B cell (primary cell): ENCODE measurements around the gene PPP4R4. TPM values are rescaled to one million over a fixed set of nuclear protein-coding genes. Genes with fewer than 3 reads are reported as not detected.

ENCODE experiments used
- ATAC-seq: fragments of 200-7000 bp; cut with Tn5 transposase; one replicate; pipeline ENCODE4 v1.10.0; 2021; ENCODE audit warnings: low read depth, mild to moderate bottlenecking, moderate number of reproducible peaks, moderate library complexity
- CTCF ChIA-PET: fragments of 350-600 bp; sonication (Branson Sonifier 250); formaldehyde crosslinking; loops from one replicate; lab custom pipeline; 2021; ENCODE audit warnings: antibody characterized with exemption, inconsistent platforms; lab: Charles Lee
- POLR2A ChIA-PET: fragments of 350-600 bp; sonication (Branson Sonifier 250); formaldehyde crosslinking; loops from one replicate; lab custom pipeline; 2021; ENCODE audit warnings: antibody characterized with exemption; lab: Charles Lee
- DNase-seq: peaks from one replicate; pipeline ENCODE4 v3.0.0; 2013
- H2AFZ ChIP-seq: 2 replicates; pipeline ENCODE4 v1.6.1; 2012; ENCODE audit warnings: mild to moderate bottlenecking, low read depth, low read length; ENCODE audit not compliant: insufficient read depth, poor library complexity, severe bottlenecking
- H3K27ac ChIP-seq, 2 donors: 1 replicate in 1 of 2; 2 replicates in 1 of 2; pipeline ENCODE4 v1.5.1; 2012 to 2013; ENCODE audit warnings: low read length in 2 of 2, mild to moderate bottlenecking in 2 of 2, moderate library complexity in 1 of 2
- H3K27me3 ChIP-seq, 4 experiments: fragments of 200-600 bp in 1 of 4; sonication (generic) in 1 of 4; replicated peaks in 1 of 4; 1 replicate in 2 of 4; 2 replicates in 2 of 4; pipeline versions ENCODE4 v1.6.1 to v1.7.0; 2013 to 2016; ENCODE audit warnings: low read length in 3 of 4, mild to moderate bottlenecking in 2 of 4, mixed read lengths in 1 of 4, moderate library complexity in 1 of 4; ENCODE audit not compliant: insufficient read depth in 4 of 4, control insufficient read depth in 3 of 4; ENCODE audit errors: control extremely low read depth in 1 of 4
- H3K36me3 ChIP-seq, 2 experiments: replicated peaks in 1 of 2; 1 replicate in 1 of 2; 2 replicates in 1 of 2; pipeline versions ENCODE4 v1.6.1 to v1.7.1; 2013; ENCODE audit warnings: low read length in 1 of 2; ENCODE audit not compliant: insufficient read depth in 2 of 2, control insufficient read depth in 1 of 2; ENCODE audit errors: control extremely low read depth in 1 of 2, extremely low read depth in 1 of 2
- H3K4me1 ChIP-seq, 2 donors: fragments of 200-600 bp in 1 of 2; sonication (generic) in 1 of 2; 1 replicate in 1 of 2; 2 replicates in 1 of 2; pipeline versions ENCODE4 v1.5.1 to v1.6.1; 2013 to 2017; ENCODE audit warnings: low read length in 2 of 2; ENCODE audit not compliant: control insufficient read depth in 2 of 2, insufficient read depth in 2 of 2
- H3K4me2 ChIP-seq: replicated peaks from 2 replicates; pipeline ENCODE3; 2012; ENCODE audit warnings: mild to moderate bottlenecking, low read depth, low read length; ENCODE audit not compliant: poor library complexity, severe bottlenecking
- H3K4me3 ChIP-seq, 5 experiments: fragments of 200-600 bp in 1 of 5; sonication (generic) in 1 of 5; 1 replicate in 3 of 5; 2 replicates in 2 of 5; pipeline versions ENCODE4 v1.5.1 to v1.7.0; 2011 to 2016; ENCODE audit warnings: low read length in 4 of 5, mild to moderate bottlenecking in 4 of 5, low read depth in 2 of 5, control low read depth in 1 of 5, moderate library complexity in 1 of 5; ENCODE audit not compliant: insufficient read depth in 1 of 5; ENCODE audit errors: control extremely low read depth in 1 of 5, extremely low read depth in 1 of 5
- H3K79me2 ChIP-seq: fragments of 200-600 bp; sonication (generic); one replicate; pipeline ENCODE4 v1.6.0; 2016; ENCODE audit warnings: low read length; ENCODE audit not compliant: control insufficient read depth, insufficient read depth
- H3K9ac ChIP-seq: fragments of 200-600 bp; sonication (generic); 2 replicates; pipeline ENCODE4 v1.6.1; 2017; ENCODE audit warnings: mild to moderate bottlenecking, low read length, moderate library complexity
- H3K9me3 ChIP-seq, 3 donors: one replicate each; pipeline versions ENCODE4 v1.6.1 to v1.7.1; 2013; ENCODE audit warnings: low read length in 2 of 3; ENCODE audit not compliant: control insufficient read depth in 2 of 3, insufficient read depth in 1 of 3; ENCODE audit errors: control extremely low read depth in 1 of 3
- H4K20me1 ChIP-seq: 2 replicates; pipeline ENCODE4 v1.6.0; 2012; ENCODE audit warnings: mild to moderate bottlenecking, low read length; ENCODE audit not compliant: insufficient read depth, control insufficient read depth, poor library complexity, severe bottlenecking
- H3K27ac Mint-ChIP-seq: one replicate; pipeline ENCODE4 v1.8.0; 2021; ENCODE audit warnings: mixed read lengths
- H3K27me3 Mint-ChIP-seq: one replicate; pipeline ENCODE4 v1.8.0; 2021; ENCODE audit warnings: mixed read lengths
- H3K4me1 Mint-ChIP-seq: one replicate; pipeline ENCODE4 v1.8.0; 2021; ENCODE audit warnings: mixed read lengths
- H3K4me3 Mint-ChIP-seq: one replicate; pipeline ENCODE4 v1.8.0; 2021; ENCODE audit warnings: mixed read lengths
- H3K9me3 Mint-ChIP-seq: one replicate; pipeline ENCODE4 v1.8.0; 2022; ENCODE audit warnings: mixed read lengths; ENCODE audit not compliant: insufficient read depth
- CTCF ChIP-seq: fragments of 200-600 bp; IDR thresholded peaks from one replicate; pipeline ENCODE4 v1.8.0; 2022; ENCODE audit warnings: antibody characterized with exemption, mild to moderate bottlenecking
- EZH2 ChIP-seq: IDR thresholded peaks from 2 replicates; pipeline ENCODE4 v1.6.1; 2012; ENCODE audit warnings: borderline replicate concordance, low read depth, mild to moderate bottlenecking, moderate library complexity, low read length; ENCODE audit not compliant: insufficient read depth, poor library complexity, severe bottlenecking
- WGBS: methylation state at CpG from one replicate; pipeline ENCODE4 v1.1.5; 2013; ENCODE audit warnings: missing lambda C conversion rate; ENCODE audit not compliant: insufficient coverage; 5-methylcytosine and 5-hydroxymethylcytosine counted together
- intact Hi-C: fragments of 100-400 bp; cut with micrococcal nuclease; formaldehyde crosslinking; loops from one replicate; pipeline ENCODE4 v1.10.0; 2022
- polyA plus RNA-seq: library from polyadenylated mRNA; depleted of rRNA; stranded (reverse); fragments of >200 nt; gene quantifications from 2 replicates; pipeline ENCODE4 v1.2.3, GENCODE V29; 2012
- total RNA-seq, 2 donors: library from RNA; stranded (reverse); fragments of 120-200 nt in 1 of 2; gene quantifications; 1 replicate in 1 of 2; 2 replicates in 1 of 2; pipeline versions ENCODE4 v1.2.3 to v1.2.4, GENCODE V29; 2013 to 2022

PPP4R4 gene
- total and polyA plus RNA-seq, 2 donors (not counting 1 experiment from before 2014, with no cell fraction given): not detected

GRCh38 chr14:94180655-94181271, 6.6 kb downstream of the PPP4R4 start:
- TF ChIP-seq CTCF (peak; percentile 82), EZH2 (no peak)
- peak overlapping the region; percentile 48 for H3K4me2 ChIP-seq
- peaks cover 2 to 32% (median 17%) of the 10 kb centered on the region in 4 experiments for H3K27me3 ChIP-seq
- peaks cover 6% of the 10 kb centered on the region for H3K4me1 Mint-ChIP-seq
- H3K27ac Mint-ChIP-seq: peak overlapping the region; percentile 4
- peaks cover 40% of the 10 kb centered on the region for H3K27me3 Mint-ChIP-seq
- intact Hi-C loops: loop anchor here (1.0 kb wide), 4 partner anchors 44 to 241 kb away; no protein-coding TSS in a partner anchor
- H3K9me3 ChIP-seq: no peaks in the 10 kb centered on the region
- POLR2A ChIA-PET: no interaction called here
- no peaks in the 10 kb centered on the region for H3K36me3 ChIP-seq
- no peak overlapping the region for H3K27ac ChIP-seq
- H3K79me2 ChIP-seq: no peaks in the 10 kb centered on the region
- DNase-seq: peak; percentile 78
- peak overlapping the region; percentile 8 for H3K4me3 Mint-ChIP-seq
- H3K9me3 Mint-ChIP-seq: no peaks in the 10 kb centered on the region
- H2AFZ ChIP-seq: peak overlapping the region; percentile 52
- no CpG with 5 or more reads among the region's 4 CpGs for WGBS
- peak overlapping the region in 3 of 5 experiments; percentile 10 to 35 (median 20) for H3K4me3 ChIP-seq
- no peaks in the 10 kb centered on the region for H4K20me1 ChIP-seq
- H3K9ac ChIP-seq: peak overlapping the region; percentile 12
- peak; percentile 84 for ATAC-seq
- H3K4me1 ChIP-seq: peaks cover 5 to 7% of the 10 kb centered on the region in 2 donors
- CTCF ChIA-PET: interaction anchor here (0.6 to 6.5 kb wide), 22 partner anchors 10 to 995 kb away, joined by 3 to 154 read pairs (median 5); partner anchors contain the start of gene IFI27L2

GRCh38 chr14:94181835-94182234, 7.7 kb downstream of the PPP4R4 start:
- peaks cover 6% of the 10 kb centered on the region for H3K4me1 Mint-ChIP-seq
- ATAC-seq: no peak
- ChIA-PET POLR2A (no interaction called here), CTCF (interaction anchor here (1.0 to 6.5 kb wide), 10 partner anchors 10 to 242 kb away, joined by 3 to 154 read pairs (median 12); partner anchors contain the start of gene IFI27L2)
- no peaks in the 10 kb centered on the region for H3K9me3 Mint-ChIP-seq
- TF ChIP-seq EZH2: no peak
- TF ChIP-seq CTCF: no peak
- H2AFZ ChIP-seq: no peak overlapping the region
- H3K36me3 ChIP-seq: no peaks in the 10 kb centered on the region
- DNase-seq: no peak
- H3K4me2 ChIP-seq: no peak overlapping the region
- no peak overlapping the region for H3K9ac ChIP-seq
- peaks cover 2 to 27% (median 9%) of the 10 kb centered on the region in 4 experiments for H3K27me3 ChIP-seq
- no peak overlapping the region for H3K4me3 Mint-ChIP-seq
- WGBS: no CpG with 5 or more reads among the region's 2 CpGs
- no peaks in the 10 kb centered on the region for H4K20me1 ChIP-seq
- peaks cover 32% of the 10 kb centered on the region for H3K27me3 Mint-ChIP-seq
- H3K4me3 ChIP-seq: no peak overlapping the region
- H3K27ac ChIP-seq: no peak overlapping the region
- H3K9me3 ChIP-seq: no peaks in the 10 kb centered on the region
- H3K79me2 ChIP-seq: no peaks in the 10 kb centered on the region
- H3K4me1 ChIP-seq: peaks cover 5 to 7% of the 10 kb centered on the region in 2 donors
- no peak overlapping the region for H3K27ac Mint-ChIP-seq
- intact Hi-C loops: no loop called here
